Omental fat pad (tissue), 4 donors: ENCODE results near the gene SLC25A33. TPM values are rescaled to one million over a fixed set of nuclear protein-coding genes. Genes with fewer than 3 reads are reported as not detected.

Source experiments
- ATAC-seq: fragments of 150-250 bp; one replicate; pipeline ENCODE4 v1.9.1; 2016; ENCODE audit warnings: mild to moderate bottlenecking, moderate library complexity; ENCODE audit not compliant: low FRiP score
- DNase-seq: peaks from one replicate; pipeline ENCODE4 v3.0.0-alpha.2; 2019; ENCODE audit warnings: low spot score
- total RNA-seq, 4 donors: library from RNA; depleted of rRNA; stranded (reverse); fragments of >200 nt; gene quantifications; one replicate each; pipeline ENCODE4 v1.1.0, GENCODE V29; 2016
- TF ChIP-seq, protein P1 (sequence below), 3 donors: fragments of 450-650 bp; IDR thresholded peaks; one replicate each; pipeline ENCODE4 v1.5.1; 2016 to 2017; ENCODE audit warnings: antibody characterized with exemption in 3 of 3, mild to moderate bottlenecking in 3 of 3, moderate library complexity in 2 of 3

Gene SLC25A33
- total RNA-seq, 4 donors from 2014 or later, result 15.6 to 25.8 (median 19.1) TPM

DNA sequence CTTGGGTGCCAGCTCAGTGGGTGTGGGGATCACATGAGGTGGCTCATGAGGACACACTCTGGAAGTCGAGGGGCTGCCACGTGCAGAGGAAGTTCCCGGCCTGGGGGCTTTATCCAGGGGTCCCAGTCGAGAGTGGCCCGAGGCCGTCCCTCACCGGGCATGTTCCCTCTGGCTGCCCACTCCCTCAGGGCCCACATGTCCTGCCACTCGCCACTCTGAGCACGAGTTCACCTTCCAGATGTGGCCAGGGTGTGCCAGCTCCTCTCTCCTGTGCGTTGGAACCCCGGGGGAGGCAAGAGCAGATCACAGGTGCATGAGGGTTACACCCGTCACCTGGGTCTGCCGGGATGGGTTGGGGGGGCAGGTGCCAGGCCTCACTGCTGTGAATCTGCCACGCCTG lies 64.0 kb downstream of the SLC25A33 start:
- ATAC-seq (no peak), DNase-seq (no peak)
- TF ChIP-seq, protein P1, sequence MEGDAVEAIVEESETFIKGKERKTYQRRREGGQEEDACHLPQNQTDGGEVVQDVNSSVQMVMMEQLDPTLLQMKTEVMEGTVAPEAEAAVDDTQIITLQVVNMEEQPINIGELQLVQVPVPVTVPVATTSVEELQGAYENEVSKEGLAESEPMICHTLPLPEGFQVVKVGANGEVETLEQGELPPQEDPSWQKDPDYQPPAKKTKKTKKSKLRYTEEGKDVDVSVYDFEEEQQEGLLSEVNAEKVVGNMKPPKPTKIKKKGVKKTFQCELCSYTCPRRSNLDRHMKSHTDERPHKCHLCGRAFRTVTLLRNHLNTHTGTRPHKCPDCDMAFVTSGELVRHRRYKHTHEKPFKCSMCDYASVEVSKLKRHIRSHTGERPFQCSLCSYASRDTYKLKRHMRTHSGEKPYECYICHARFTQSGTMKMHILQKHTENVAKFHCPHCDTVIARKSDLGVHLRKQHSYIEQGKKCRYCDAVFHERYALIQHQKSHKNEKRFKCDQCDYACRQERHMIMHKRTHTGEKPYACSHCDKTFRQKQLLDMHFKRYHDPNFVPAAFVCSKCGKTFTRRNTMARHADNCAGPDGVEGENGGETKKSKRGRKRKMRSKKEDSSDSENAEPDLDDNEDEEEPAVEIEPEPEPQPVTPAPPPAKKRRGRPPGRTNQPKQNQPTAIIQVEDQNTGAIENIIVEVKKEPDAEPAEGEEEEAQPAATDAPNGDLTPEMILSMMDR (IDR thresholded peaks at IDR 0.05), result no peak

DNA sequence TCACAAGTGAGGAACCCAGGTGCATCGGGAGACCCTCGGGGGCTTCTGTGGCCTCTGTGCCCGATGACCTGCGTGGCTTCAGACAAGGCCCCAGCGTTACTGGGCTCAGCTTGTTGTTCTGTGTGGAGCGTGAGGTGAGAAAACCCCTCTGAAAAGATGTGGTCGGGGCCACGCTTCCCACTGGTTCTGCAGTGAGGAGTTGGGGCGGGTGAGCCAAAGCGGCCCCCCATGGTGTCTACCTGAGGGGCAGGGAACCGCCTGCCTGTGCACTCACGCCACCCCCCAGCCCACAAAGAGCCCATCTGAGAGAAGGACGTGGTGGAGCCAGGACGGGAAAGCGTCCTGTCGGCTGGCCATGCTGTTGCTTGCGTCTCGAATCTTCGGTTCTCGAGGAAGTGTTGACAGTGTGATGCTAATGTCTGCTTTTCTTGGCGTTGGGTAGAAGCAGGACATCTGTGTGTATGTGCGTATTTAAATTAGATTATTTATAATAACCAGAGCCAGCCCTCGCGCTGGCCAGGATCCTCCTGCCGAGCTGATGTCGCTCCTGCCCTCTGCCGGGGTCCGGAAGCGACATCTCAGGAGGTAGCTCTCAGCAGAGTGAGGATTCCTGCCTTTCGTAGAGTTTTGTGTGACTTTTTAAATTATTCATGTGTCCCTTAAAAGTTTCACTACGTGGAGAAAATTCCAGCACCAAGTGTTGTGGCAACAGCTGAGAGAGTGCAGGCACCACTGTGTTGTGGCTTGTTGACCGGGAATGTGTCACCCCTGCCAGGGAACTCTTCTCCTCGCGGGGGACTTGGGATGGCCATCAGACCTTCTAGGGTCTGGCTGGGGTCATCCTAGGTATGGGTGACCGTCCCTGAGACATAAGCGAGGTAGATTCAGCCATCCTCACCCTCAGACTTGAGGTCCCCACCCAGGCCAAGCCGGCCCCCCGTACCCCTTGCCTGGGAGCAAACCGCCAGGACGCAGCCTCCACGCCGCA lies 64.8 kb downstream of the SLC25A33 start:
- TF ChIP-seq, protein P1 (IDR thresholded peaks at IDR 0.05), result no peak
- ATAC-seq (no peak), DNase-seq (no peak)

DNA sequence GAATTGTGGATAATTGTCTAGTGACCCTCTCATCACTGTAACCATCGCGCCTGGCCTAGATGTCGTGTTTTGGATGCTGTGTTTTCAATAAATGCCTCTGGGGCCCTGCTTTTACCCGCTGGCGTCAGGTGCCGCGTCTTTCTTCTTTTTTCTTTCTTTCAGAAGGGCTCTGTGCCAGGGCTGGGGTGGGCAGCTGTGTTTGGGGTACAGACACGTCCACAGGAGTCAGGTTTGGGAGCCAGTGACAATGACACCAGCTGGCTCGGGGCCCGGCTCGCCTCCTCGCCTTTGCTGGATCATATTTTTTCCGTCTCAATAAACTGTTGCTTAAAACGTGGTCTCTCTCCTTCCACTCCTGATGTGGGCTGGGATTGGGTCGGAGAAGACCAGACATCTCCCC lies 65.6 kb downstream of the SLC25A33 start:
- TF ChIP-seq, protein P1 (IDR thresholded peaks at IDR 0.05), result no peak

DNA sequence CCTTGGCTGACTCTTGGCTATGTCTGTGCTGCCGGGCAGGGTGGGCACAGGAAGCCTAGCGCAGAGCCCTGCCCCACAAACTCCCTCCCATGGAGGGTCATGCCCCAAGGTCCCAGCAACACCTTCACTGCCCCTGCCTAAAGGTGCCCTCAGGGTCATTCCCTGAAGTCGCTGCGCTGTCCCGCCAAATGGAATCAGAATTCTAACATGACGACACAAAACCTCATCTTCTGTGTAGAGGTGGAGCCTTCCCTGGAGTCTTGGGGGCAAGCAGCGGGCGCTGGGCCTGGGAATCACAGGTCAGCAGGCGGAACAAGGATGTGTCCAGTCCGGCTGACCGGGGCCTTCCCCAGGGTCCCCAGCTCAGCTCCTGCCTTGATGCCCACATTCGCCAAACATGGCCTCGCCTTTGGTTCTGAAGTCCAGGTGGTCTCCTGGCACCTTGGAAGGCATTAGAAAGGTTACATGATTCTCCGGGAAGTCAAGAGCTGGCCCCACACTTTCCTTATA lies 66.7 kb downstream of the SLC25A33 start:
- TF ChIP-seq, protein P1 (IDR thresholded peaks at IDR 0.05), result no peak
- no peak for ATAC-seq

More for the DNA sequence above, 65.6 kb downstream of the SLC25A33 start:
- DNase-seq (no peak), ATAC-seq (no peak)

DNA sequence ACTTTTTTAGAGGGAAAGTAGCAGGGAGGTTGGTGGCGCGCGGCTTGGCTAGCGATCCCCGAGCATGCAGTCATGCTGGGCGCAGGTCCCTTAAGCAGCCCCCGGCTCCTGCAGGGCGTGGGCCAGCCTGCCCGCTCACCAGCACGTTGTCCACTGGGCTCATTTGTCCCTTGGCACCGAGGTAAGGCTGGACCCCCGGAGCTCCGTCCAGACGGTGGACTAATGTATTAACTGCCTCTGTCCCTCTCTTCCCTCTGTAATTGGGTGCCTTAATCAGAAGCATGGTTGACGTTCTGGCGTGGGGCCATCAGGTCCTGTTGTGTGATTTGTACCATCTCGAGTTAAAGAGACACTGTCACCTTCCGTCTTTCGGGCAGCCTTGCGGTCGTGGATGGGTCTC lies 67.2 kb downstream of the SLC25A33 start:
- no peak for ATAC-seq
- no peak for DNase-seq
- TF ChIP-seq, protein P1 (IDR thresholded peaks at IDR 0.05), result no peak

More for the DNA sequence above, 66.7 kb downstream of the SLC25A33 start:
- DNase-seq, result no peak

DNA sequence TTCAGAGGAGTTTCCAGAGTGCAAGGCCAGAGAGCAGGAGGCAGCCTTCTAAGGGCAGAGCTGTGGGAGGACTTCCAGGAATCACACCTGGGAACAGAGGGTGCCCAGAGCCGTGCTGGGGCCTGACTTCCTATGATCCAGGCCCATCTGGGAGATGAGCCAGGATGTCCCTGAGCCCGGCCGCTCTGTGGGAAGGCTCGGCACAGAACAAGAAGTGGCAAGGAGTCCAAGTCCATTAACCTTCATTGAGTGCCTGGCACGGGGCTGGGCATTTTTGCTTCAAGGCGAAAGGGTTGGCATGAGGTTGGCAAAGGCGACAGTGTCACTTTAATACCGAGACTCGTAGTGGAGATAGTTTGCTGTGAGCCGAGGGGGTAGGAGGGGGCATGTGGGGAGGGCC lies 67.7 kb downstream of the SLC25A33 start:
- DNase-seq, result no peak
- TF ChIP-seq, protein P1 (IDR thresholded peaks at IDR 0.05), result no peak
- ATAC-seq, result no peak
